ENCODE data around the gene CHRDL2.

Gene CHRDL2

GRCh38 chr11:74710281-74710938 lies 20.8 kb downstream of the CHRDL2 start:
- WGBS (ENCODE audit: insufficient coverage, insufficient read length), result no CpG with 5 or more reads among the region's 8 CpGs
- no peak overlapping the region for H3K27ac ChIP-seq (ENCODE audit: low read length)
- no peak for DNase-seq (ENCODE audit: low read depth, low spot score)
- no peak overlapping the region for H3K4me3 ChIP-seq (ENCODE audit: low read length)
- peaks cover 2% of the 10 kb centered on the region; the same call in 1 of the 2 replicates for H3K4me1 ChIP-seq (ENCODE audit: control insufficient read depth, insufficient read depth, low read length)
- no peaks in the 10 kb centered on the region for H3K36me3 ChIP-seq (ENCODE audit: control insufficient read depth, insufficient read depth, low read length)
- no peaks in the 10 kb centered on the region for H3K27me3 ChIP-seq (ENCODE audit: control insufficient read depth, insufficient read depth, low read length)
- no peaks in the 10 kb centered on the region for H3K9me3 ChIP-seq (ENCODE audit: control insufficient read depth, insufficient read depth, low read length)

- Histone ChIP-seq H3K4me3 (ENCODE audit: low read length) (no peak overlapping the region), H3K4me1 (ENCODE audit: control insufficient read depth, insufficient read depth, low read length) (peaks cover 2% of the 10 kb centered on the region; the same call in 1 of the 2 replicates), H3K36me3 (ENCODE audit: control insufficient read depth, insufficient read depth, low read length) (no peaks in the 10 kb centered on the region), H3K27ac (ENCODE audit: low read length) (no peak overlapping the region), H3K9me3 (ENCODE audit: control insufficient read depth, insufficient read depth, low read length) (no peaks in the 10 kb centered on the region), H3K27me3 (ENCODE audit: control insufficient read depth, insufficient read depth, low read length) (no peaks in the 10 kb centered on the region)
- WGBS (ENCODE audit: insufficient coverage, insufficient read length), result no CpG with 5 or more reads among the region's 3 CpGs
- no peak for DNase-seq (ENCODE audit: low read depth, low spot score)
Observed at GRCh38 chr11:74709175-74709574, 22.1 kb downstream of the CHRDL2 start.

GRCh38 chr11:74707602-74708510 lies 23.4 kb downstream of the CHRDL2 start:
- H3K9me3 ChIP-seq (ENCODE audit: control insufficient read depth, insufficient read depth, low read length), result no peaks in the 10 kb centered on the region
- WGBS (ENCODE audit: insufficient coverage, insufficient read length), result no CpG with 5 or more reads among the region's 10 CpGs
- H3K27me3 ChIP-seq (ENCODE audit: control insufficient read depth, insufficient read depth, low read length), result no peaks in the 10 kb centered on the region
- no peak overlapping the region for H3K4me3 ChIP-seq (ENCODE audit: low read length)
- no peak for DNase-seq (ENCODE audit: low read depth, low spot score)
- H3K36me3 ChIP-seq (ENCODE audit: control insufficient read depth, insufficient read depth, low read length), result no peaks in the 10 kb centered on the region
- H3K4me1 ChIP-seq (ENCODE audit: control insufficient read depth, insufficient read depth, low read length), result peaks cover 2% of the 10 kb centered on the region; the same call in 1 of the 2 replicates
- no peak overlapping the region for H3K27ac ChIP-seq (ENCODE audit: low read length)

- Histone ChIP-seq H3K4me1 (ENCODE audit: control insufficient read depth, insufficient read depth, low read length) (peaks cover 2% of the 10 kb centered on the region; the same call in 1 of the 2 replicates), H3K27ac (ENCODE audit: low read length) (no peak overlapping the region), H3K4me3 (ENCODE audit: low read length) (no peak overlapping the region), H3K27me3 (ENCODE audit: control insufficient read depth, insufficient read depth, low read length) (no peaks in the 10 kb centered on the region), H3K9me3 (ENCODE audit: control insufficient read depth, insufficient read depth, low read length) (no peaks in the 10 kb centered on the region), H3K36me3 (ENCODE audit: control insufficient read depth, insufficient read depth, low read length) (no peaks in the 10 kb centered on the region)
- no peak for DNase-seq (ENCODE audit: low read depth, low spot score)
- no CpG with 5 or more reads among the region's 3 CpGs for WGBS (ENCODE audit: insufficient coverage, insufficient read length)
Observed at GRCh38 chr11:74707182-74707581, 24.0 kb downstream of the CHRDL2 start.

DNA sequence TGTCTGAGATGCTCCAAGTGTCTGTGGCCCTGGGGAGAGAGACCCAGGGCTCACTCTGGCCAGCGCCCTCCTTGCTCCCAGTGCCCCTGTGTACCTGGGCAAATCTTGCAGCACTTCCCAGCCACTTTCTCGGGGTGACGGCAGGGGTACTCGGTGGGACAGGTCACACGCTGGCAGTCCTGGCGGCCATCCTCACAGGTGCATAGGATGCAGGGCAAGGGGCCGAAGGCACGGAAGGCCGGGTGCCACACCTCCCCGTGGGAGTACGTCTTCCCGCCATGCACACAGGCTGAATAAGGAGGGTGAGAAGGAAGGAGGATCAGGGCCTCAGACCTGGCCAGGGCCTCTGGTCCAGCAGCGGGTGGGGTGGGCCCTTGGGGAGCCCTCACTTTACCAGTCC lies 28.0 kb downstream of the CHRDL2 start:
- Histone ChIP-seq H3K4me1 (ENCODE audit: control insufficient read depth, insufficient read depth, low read length) (no peaks in the 10 kb centered on the region), H3K36me3 (ENCODE audit: control insufficient read depth, insufficient read depth, low read length) (no peaks in the 10 kb centered on the region), H3K4me3 (ENCODE audit: low read length) (no peak overlapping the region), H3K27me3 (ENCODE audit: control insufficient read depth, insufficient read depth, low read length) (no peaks in the 10 kb centered on the region), H3K27ac (ENCODE audit: low read length) (no peak overlapping the region), H3K9me3 (ENCODE audit: control insufficient read depth, insufficient read depth, low read length) (no peaks in the 10 kb centered on the region)
- no CpG with 5 or more reads among the region's 13 CpGs for WGBS (ENCODE audit: insufficient coverage, insufficient read length)
- no peak for DNase-seq (ENCODE audit: low read depth, low spot score)

DNA sequence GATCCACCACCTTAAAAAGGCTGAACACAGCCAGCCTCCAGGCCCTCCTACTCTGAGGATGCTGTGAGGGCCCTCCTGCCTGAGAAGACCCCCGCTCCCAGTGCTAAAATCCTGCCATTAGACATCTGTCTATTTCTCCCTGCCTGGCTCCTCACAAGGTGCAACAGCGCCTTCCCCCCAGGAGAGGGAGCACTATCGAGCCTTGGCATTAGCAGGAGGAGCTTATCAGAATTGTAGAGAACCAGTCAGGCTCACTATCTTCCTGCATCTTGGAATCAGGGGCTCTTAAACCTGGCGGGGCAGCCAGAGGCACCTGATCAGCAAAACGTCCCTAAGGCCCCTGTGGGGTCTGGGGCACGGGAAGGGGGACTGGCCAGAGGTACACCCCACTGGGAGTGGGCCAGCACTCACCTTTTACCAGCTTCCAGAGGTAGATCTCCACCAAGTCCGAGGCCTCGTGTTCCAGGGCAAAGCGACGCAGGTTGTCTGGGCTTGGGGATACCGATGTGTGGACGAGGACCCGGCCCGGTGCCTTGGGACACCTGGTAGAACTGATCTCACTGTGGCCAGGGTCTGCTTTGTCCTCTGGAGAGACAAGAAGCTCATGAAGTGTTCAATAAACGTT lies 28.7 kb downstream of the CHRDL2 start:
- Histone ChIP-seq H3K9me3 (ENCODE audit: control insufficient read depth, insufficient read depth, low read length) (no peaks in the 10 kb centered on the region), H3K36me3 (ENCODE audit: control insufficient read depth, insufficient read depth, low read length) (no peaks in the 10 kb centered on the region), H3K4me1 (ENCODE audit: control insufficient read depth, insufficient read depth, low read length) (peaks cover under 1% of the 10 kb centered on the region), H3K27me3 (ENCODE audit: control insufficient read depth, insufficient read depth, low read length) (no peaks in the 10 kb centered on the region), H3K27ac (ENCODE audit: low read length) (no peak overlapping the region), H3K4me3 (ENCODE audit: low read length) (no peak overlapping the region)
- WGBS (ENCODE audit: insufficient coverage, insufficient read length), result no CpG with 5 or more reads among the region's 15 CpGs
- peak; percentile 57 for DNase-seq (ENCODE audit: low read depth, low spot score)

DNA sequence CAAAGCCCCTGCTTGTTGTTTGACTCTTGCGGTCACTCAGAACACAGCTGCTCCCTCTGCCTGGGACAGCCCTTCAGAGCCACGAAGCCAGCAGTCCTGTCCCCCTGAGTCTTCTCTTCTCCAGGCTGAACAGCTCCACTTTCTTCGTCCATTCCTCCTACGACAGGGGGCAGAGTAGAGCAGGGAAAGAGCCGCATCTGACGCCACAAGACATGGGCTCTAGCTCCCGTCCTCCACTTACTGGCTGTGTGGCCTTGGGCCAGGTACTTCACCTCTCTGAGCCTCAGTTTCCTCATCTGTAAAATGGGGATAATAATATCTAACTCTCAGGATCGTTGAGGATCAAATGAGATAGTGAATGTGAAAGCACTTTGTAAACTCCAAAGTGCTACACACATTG lies 29.9 kb downstream of the CHRDL2 start:
- no peak for DNase-seq (ENCODE audit: low read depth, low spot score)
- peaks cover 3% of the 10 kb centered on the region for H3K4me1 ChIP-seq (ENCODE audit: control insufficient read depth, insufficient read depth, low read length)
- no peaks in the 10 kb centered on the region for H3K27me3 ChIP-seq (ENCODE audit: control insufficient read depth, insufficient read depth, low read length)
- no peaks in the 10 kb centered on the region for H3K36me3 ChIP-seq (ENCODE audit: control insufficient read depth, insufficient read depth, low read length)
- no CpG with 5 or more reads among the region's 8 CpGs for WGBS (ENCODE audit: insufficient coverage, insufficient read length)
- no peak overlapping the region for H3K27ac ChIP-seq (ENCODE audit: low read length)
- H3K4me3 ChIP-seq (ENCODE audit: low read length), result no peak overlapping the region
- H3K9me3 ChIP-seq (ENCODE audit: control insufficient read depth, insufficient read depth, low read length), result no peaks in the 10 kb centered on the region

- Histone ChIP-seq H3K27ac (ENCODE audit: low read length) (no peak overlapping the region), H3K4me3 (ENCODE audit: low read length) (no peak overlapping the region), H3K36me3 (ENCODE audit: control insufficient read depth, insufficient read depth, low read length) (no peaks in the 10 kb centered on the region), H3K9me3 (ENCODE audit: control insufficient read depth, insufficient read depth, low read length) (no peaks in the 10 kb centered on the region), H3K27me3 (ENCODE audit: control insufficient read depth, insufficient read depth, low read length) (no peaks in the 10 kb centered on the region), H3K4me1 (ENCODE audit: control insufficient read depth, insufficient read depth, low read length) (peaks cover 3% of the 10 kb centered on the region)
- no CpG with 5 or more reads among the region's 9 CpGs for WGBS (ENCODE audit: insufficient coverage, insufficient read length)
- no peak for DNase-seq (ENCODE audit: low read depth, low spot score)
Observed at GRCh38 chr11:74699615-74700396, 31.4 kb downstream of the CHRDL2 start.

DNA sequence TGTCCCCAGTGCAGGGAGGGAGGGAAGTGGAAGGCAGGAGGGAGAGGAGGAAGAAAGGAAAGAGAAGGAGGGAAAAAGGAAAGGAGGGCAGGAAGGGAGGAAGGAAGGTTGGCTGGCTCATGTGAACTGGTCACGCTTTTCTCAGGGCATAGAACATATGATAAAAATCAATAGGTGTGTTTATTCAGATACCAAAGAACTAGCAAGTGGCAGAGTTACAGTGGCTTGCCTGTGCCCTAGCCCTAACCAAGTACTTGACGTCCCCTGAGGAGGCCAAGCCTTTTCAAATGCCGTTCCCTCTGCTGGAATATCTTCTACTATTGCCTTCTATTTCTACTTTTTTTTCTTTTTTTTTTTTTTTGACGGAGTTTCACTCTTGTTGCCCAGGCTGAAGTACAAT lies 33.5 kb downstream of the CHRDL2 start:
- H3K27ac ChIP-seq (ENCODE audit: low read length), result no peak overlapping the region
- H3K4me3 ChIP-seq (ENCODE audit: low read length), result no peak overlapping the region
- no peaks in the 10 kb centered on the region for H3K9me3 ChIP-seq (ENCODE audit: control insufficient read depth, insufficient read depth, low read length)
- DNase-seq (ENCODE audit: low read depth, low spot score), result no peak
- H3K27me3 ChIP-seq (ENCODE audit: control insufficient read depth, insufficient read depth, low read length), result no peaks in the 10 kb centered on the region
- H3K36me3 ChIP-seq (ENCODE audit: control insufficient read depth, insufficient read depth, low read length), result no peaks in the 10 kb centered on the region
- WGBS (ENCODE audit: insufficient coverage, insufficient read length), result no CpG with 5 or more reads among the region's 4 CpGs
- peaks cover 3% of the 10 kb centered on the region for H3K4me1 ChIP-seq (ENCODE audit: control insufficient read depth, insufficient read depth, low read length)

Data from iPS DF 6.9 (cell line).